K562 (cell line): ENCODE measurements around the gene TMEM132D. TPM values are rescaled to one million over a fixed set of nuclear protein-coding genes. Genes with fewer than 3 reads are reported as not detected.

Experiments
- ATAC-seq: fragments of 200-7000 bp; cut with Tn5 transposase; 3 replicates; pipeline ENCODE4 v1.9.1; 2020; ENCODE audit warnings: moderate library complexity
- BruUV-seq: library from RNA; stranded (reverse); fragments of 400-500 nt; replicated peaks from 2 replicates; lab custom pipeline; 2021; lab: Mats Ljungman, UMichigan
- CTCF ChIA-PET: fragments of 300-600 bp; formaldehyde crosslinking; extraction: SDS; loops from one replicate; lab custom pipeline; 2021; ENCODE audit warnings: low intra/inter-chr PET ratio; lab: Yijun Ruan, JAX
- POLR2A ChIA-PET: fragments of 300-600, 350-650 bp; sonication (Branson Sonifier 250); formaldehyde crosslinking; extraction: SDS; loops from one replicate; lab custom pipeline; 2021; ENCODE audit warnings: antibody characterized with exemption, inconsistent platforms; lab: Yijun Ruan, JAX
- DNase-seq, 4 experiments: peaks; one replicate each; pipeline versions ENCODE4 v3.0.0 to v3.0.0-alpha.2; 2011 to 2018; ENCODE audit warnings: low spot score in 3 of 4, mixed read lengths in 3 of 4; ENCODE audit errors: extremely low read depth in 1 of 4
- FAIRE-seq: peaks from 2 replicates; lab custom pipeline; 2011; peaks lifted over from hg19 to GRCh38; lab: Jason Lieb, UNC
- H2AFZ ChIP-seq: 2 replicates; pipeline ENCODE4 v1.6.0; 2011; ENCODE audit warnings: low read depth, low read length, control low read depth, inconsistent platforms
- H3K27ac ChIP-seq: fragments of 200-600 bp; 3 replicates; pipeline ENCODE4 v1.8.0; 2011; ENCODE audit warnings: low read depth, mild to moderate bottlenecking, control low read depth, inconsistent platforms, low read length, moderate library complexity, mixed read lengths; ENCODE audit errors: extremely low read depth
- H3K27me3 ChIP-seq, 2 experiments: fragments of 300-600 bp in 1 of 2; 2 replicates in 1 of 2; 3 replicates in 1 of 2; pipeline versions ENCODE4 v1.6.0 to v1.8.0; 2011; ENCODE audit warnings: inconsistent platforms in 2 of 2, low read length in 2 of 2, mild to moderate bottlenecking in 1 of 2, mixed read lengths in 1 of 2, moderate library complexity in 1 of 2; ENCODE audit not compliant: control insufficient read depth in 2 of 2, insufficient read depth in 2 of 2
- H3K36me3 ChIP-seq: fragments of 300-600 bp; 3 replicates; pipeline ENCODE4 v1.8.0; 2011; ENCODE audit warnings: mild to moderate bottlenecking, low read length, inconsistent platforms; ENCODE audit not compliant: control insufficient read depth, insufficient read depth
- H3K4me1 ChIP-seq, 2 experiments: fragments of 200-600 bp in 1 of 2; replicated peaks in 1 of 2; 2 replicates in 1 of 2; 3 replicates in 1 of 2; pipeline versions ENCODE4 v1.5.1 to v1.8.0; 2011; ENCODE audit warnings: inconsistent platforms in 2 of 2, low read length in 2 of 2, mild to moderate bottlenecking in 1 of 2, mixed read lengths in 1 of 2, moderate library complexity in 1 of 2; ENCODE audit not compliant: control insufficient read depth in 2 of 2, insufficient read depth in 2 of 2
- H3K4me2 ChIP-seq: 2 replicates; pipeline ENCODE4 v1.6.1; 2011; ENCODE audit warnings: low read length, control low read depth, inconsistent platforms, mixed read lengths; ENCODE audit not compliant: insufficient read depth
- H3K4me3 ChIP-seq: fragments of 200-600 bp; sonication (generic), shearing (Covaris generic); 2 replicates; pipeline ENCODE4 v1.5.1; 2016; ENCODE audit warnings: control low read depth, inconsistent platforms
- H3K79me2 ChIP-seq: fragments of 200-600 bp; 3 replicates; pipeline ENCODE4 v1.8.0; 2011; ENCODE audit warnings: low read length, inconsistent platforms; ENCODE audit not compliant: control insufficient read depth, insufficient read depth
- H3K9ac ChIP-seq, 2 experiments: 2 replicates each; pipeline versions ENCODE4 v1.6.0 to v1.6.1; 2011; ENCODE audit warnings: low read depth in 2 of 2, low read length in 2 of 2, control low read depth in 1 of 2, inconsistent platforms in 1 of 2, mild to moderate bottlenecking in 1 of 2, mixed read lengths in 1 of 2; ENCODE audit not compliant: insufficient read depth in 1 of 2
- H3K9me1 ChIP-seq: one replicate; pipeline ENCODE4 v1.6.0; 2011; ENCODE audit warnings: inconsistent platforms, mild to moderate bottlenecking, low read length, moderate library complexity; ENCODE audit not compliant: control insufficient read depth, insufficient read depth
- H3K9me3 ChIP-seq: replicated peaks from 2 replicates; pipeline ENCODE4 v1.5.1; 2011; ENCODE audit warnings: low read depth, low read length, inconsistent platforms; ENCODE audit not compliant: control insufficient read depth, insufficient read depth
- H4K20me1 ChIP-seq: replicated peaks from 2 replicates; pipeline ENCODE4 v1.6.1; 2011; ENCODE audit warnings: low read length, inconsistent platforms, mixed read lengths; ENCODE audit not compliant: control insufficient read depth, insufficient read depth
- CCAR2 ChIP-seq: fragments of 200-400 bp; formaldehyde crosslinking; IDR thresholded peaks from 2 replicates; pipeline ENCODE4 v1.6.1; 2017; ENCODE audit warnings: mild to moderate bottlenecking, low read depth, low read length
- HMG20A ChIP-seq: fragments of 450-650 bp; formaldehyde crosslinking; conservative IDR thresholded peaks from 2 replicates; pipeline ENCODE4 v1.4.0; 2020; ENCODE audit warnings: mild to moderate bottlenecking, mixed read lengths
- HMGN3 ChIP-seq: IDR thresholded peaks from 2 replicates; pipeline ENCODE4 v1.6.1; 2011; ENCODE audit warnings: borderline replicate concordance, low read depth, mild to moderate bottlenecking, mixed read lengths, low read length; ENCODE audit not compliant: insufficient read length; ENCODE audit errors: extremely low read depth
- KLF16 ChIP-seq: IDR thresholded peaks from 2 replicates; pipeline ENCODE4 v1.6.1; 2016; ENCODE audit warnings: antibody characterized with exemption
- LCOR ChIP-seq: sonication (generic); formaldehyde crosslinking; IDR thresholded peaks from 2 replicates; pipeline ENCODE4 v1.8.0; 2022; ENCODE audit warnings: mild to moderate bottlenecking, missing genetic modification reagents
- NBN ChIP-seq: fragments of 450-650 bp; IDR thresholded peaks from 2 replicates; pipeline ENCODE4 v1.6.1; 2016; ENCODE audit warnings: low read depth, mild to moderate bottlenecking
- NCOA4 ChIP-seq: fragments of 450-650 bp; IDR thresholded peaks from 2 replicates; pipeline ENCODE4 v1.6.1; 2018; ENCODE audit warnings: mild to moderate bottlenecking; ENCODE audit not compliant: partially characterized antibody
- NFXL1 ChIP-seq: fragments of 450-650 bp; formaldehyde crosslinking; IDR thresholded peaks from 2 replicates; pipeline ENCODE4 v1.4.0; 2021; ENCODE audit warnings: mild to moderate bottlenecking
- NUFIP1 ChIP-seq: fragments of 450-650 bp; IDR thresholded peaks from 2 replicates; pipeline ENCODE4 v1.6.1; 2018; ENCODE audit not compliant: partially characterized antibody
- POLR2AphosphoS5 ChIP-seq: IDR thresholded peaks from 2 replicates; pipeline ENCODE4 v1.6.1; 2011; ENCODE audit warnings: mild to moderate bottlenecking, low read depth, low read length, moderate library complexity; ENCODE audit not compliant: control insufficient read depth, insufficient read depth
- PYGO2 ChIP-seq: fragments of 450-650 bp; IDR thresholded peaks from 2 replicates; pipeline ENCODE4 v1.6.1; 2016; ENCODE audit warnings: mild to moderate bottlenecking, missing genetic modification characterization, moderate library complexity, missing compliant biosample characterization
- RAD51 ChIP-seq: fragments of 450-650 bp; IDR thresholded peaks from 2 replicates; pipeline ENCODE4 v1.7.1; 2016; ENCODE audit warnings: low read depth, mild to moderate bottlenecking, borderline replicate concordance
- RBM14 ChIP-seq: fragments of 200-400 bp; formaldehyde crosslinking; IDR thresholded peaks from 2 replicates; pipeline ENCODE4 v1.6.1; 2018; ENCODE audit warnings: low read depth, mild to moderate bottlenecking, low read length, moderate library complexity, borderline replicate concordance; ENCODE audit not compliant: insufficient read depth
- RBM34 ChIP-seq: fragments of 200-400 bp; formaldehyde crosslinking; IDR thresholded peaks from 2 replicates; pipeline ENCODE4 v1.6.1; 2018; ENCODE audit warnings: low read length, borderline replicate concordance; ENCODE audit not compliant: insufficient read depth
- ZKSCAN3 ChIP-seq: fragments of 250-450 bp; sonication (Bioruptor Pico); IDR thresholded peaks from 2 replicates; pipeline ENCODE4 v1.4.0; 2020
- ZNF165 ChIP-seq: fragments of 250-450 bp; sonication (Bioruptor Pico); IDR thresholded peaks from 2 replicates; pipeline ENCODE4 v1.4.0; 2020; ENCODE audit warnings: borderline replicate concordance
- ZNF316 ChIP-seq: fragments of 450-650 bp; IDR thresholded peaks from 2 replicates; pipeline ENCODE4 v1.6.1; 2016
- ZNF561 ChIP-seq: fragments of 450-650 bp; formaldehyde crosslinking; conservative IDR thresholded peaks from 2 replicates; pipeline ENCODE4 v1.4.0; 2020; ENCODE audit warnings: mild to moderate bottlenecking, moderate library complexity
- WGBS: fragments of 100-300 bp; shearing (Covaris generic); methylation state at CpG from one replicate; pipeline ENCODE4 v1.1.6; 2016; ENCODE audit warnings: low coverage, mixed read lengths; ENCODE audit not compliant: insufficient coverage; ENCODE audit errors: missing lambda C conversion rate; 5-methylcytosine and 5-hydroxymethylcytosine counted together
- in situ Hi-C: fragments of 300-500 bp; cut with MboI; formaldehyde crosslinking; loops from 4 replicates; pipeline ENCODE4 v1.15.0; 2018; ENCODE audit warnings: inconsistent platforms, mixed read lengths
- intact Hi-C: fragments of 100-400 bp; cut with micrococcal nuclease; formaldehyde crosslinking; loops from 2 replicates; pipeline ENCODE4 v1.14.2; 2022
- polyA plus RNA-seq, 8 experiments: library from polyadenylated mRNA; depleted of rRNA in 4 of 8; stranded (reverse) in 5 of 8; unstranded in 3 of 8; fragments of >200 nt; fragmentation: Nextera tagmentation in 2 of 8; fragmentation: Illumina TruSeq in 1 of 8; extraction: Ambion mirVana in 2 of 8; extraction: Trizol in 1 of 8; gene quantifications; 2 replicates each; pipeline versions ENCODE4 v1.2.1 to v1.2.3, GENCODE V29; 2011 to 2014; ENCODE audit warnings: inconsistent platforms in 1 of 8, missing spikeins in 1 of 8
- total RNA-seq, 7 experiments: library from RNA; depleted of rRNA in 6 of 7; stranded (reverse); fragments of >200 nt in 6 of 7; fragmentation: Illumina TruSeq in 2 of 7; extraction: Trizol in 2 of 7; gene quantifications; 2 replicates each; pipeline versions ENCODE4 v1.2.1 to v1.2.3, GENCODE V29; 2011 to 2021; ENCODE audit warnings: low replicate concordance in 1 of 7
- TF ChIP-seq, protein P1 (sequence below): fragments of 250-450 bp; sonication (Bioruptor Pico); IDR thresholded peaks from 2 replicates; pipeline ENCODE4 v1.5.1; 2021; ENCODE audit warnings: mild to moderate bottlenecking
- TF ChIP-seq, protein P2 (sequence below): fragments of 450-650 bp; IDR thresholded peaks from 2 replicates; pipeline ENCODE4 v1.6.1; 2016; ENCODE audit warnings: antibody characterized with exemption

Gene TMEM132D
- total and polyA plus RNA-seq, 9 of the 15 experiments (the other 6 are each of a cell fraction or from before 2014, with no cell fraction given), result not detected

DNA sequence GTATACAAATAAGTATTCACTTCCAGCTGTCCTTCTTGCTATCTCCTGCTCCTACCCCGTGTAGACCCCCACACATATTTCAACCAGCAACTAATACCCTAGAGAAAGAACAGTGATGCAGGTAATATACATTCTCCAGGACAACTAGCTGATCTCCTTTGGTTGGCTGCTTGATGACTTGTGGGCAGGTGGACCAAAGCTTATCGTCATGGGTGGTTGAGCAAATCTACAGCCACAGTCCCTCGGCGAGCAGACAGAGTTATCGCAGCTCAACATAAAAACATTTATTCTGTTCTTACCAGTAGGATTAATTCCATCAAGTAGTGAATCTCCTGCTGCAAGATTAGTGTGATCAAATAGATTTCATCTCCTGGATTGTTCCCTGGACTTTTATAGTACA is 314.3 kb downstream of the TMEM132D start:
- in situ Hi-C loops, result no loop called here

DNA sequence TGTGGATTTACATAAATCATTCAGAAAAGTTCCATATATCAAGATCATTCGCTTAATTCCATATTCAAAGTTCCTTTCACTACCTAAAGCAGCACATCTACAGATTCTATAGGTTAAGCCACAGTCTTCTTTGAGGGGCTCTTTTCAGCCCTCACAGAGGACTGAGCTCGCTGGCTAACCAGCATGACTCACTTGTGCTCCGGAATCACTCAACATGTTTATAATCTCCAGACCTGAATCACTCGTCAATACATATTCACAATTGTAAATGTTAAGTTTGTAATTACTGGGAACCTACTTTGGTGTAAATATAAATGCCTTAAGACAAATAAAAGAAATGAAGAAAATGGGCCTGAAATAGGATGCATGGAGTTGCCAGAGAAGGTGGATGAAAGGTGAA is 315.7 kb downstream of the TMEM132D start:
- no peak overlapping the region for H3K4me3 ChIP-seq
- no peaks in the 10 kb centered on the region for H3K4me1 ChIP-seq
- DNase-seq, result no peak
- ChIA-PET CTCF (no interaction called here), POLR2A (interaction anchor here (0.7 kb wide), 1 partner anchor 15 kb away, joined by 4 read pairs; no protein-coding TSS in a partner anchor)
- 1% methylated on average over 4 of the region's 4 CpGs for WGBS
- H3K4me2 ChIP-seq, result no peak overlapping the region
- H3K36me3 ChIP-seq, result no peaks in the 10 kb centered on the region
- intact Hi-C loops, result no loop called here
- H3K9ac ChIP-seq, result no peak overlapping the region
- no peaks in the 10 kb centered on the region for H3K79me2 ChIP-seq
- no peak for ATAC-seq
- in situ Hi-C loops, result no loop called here
- H4K20me1 ChIP-seq, result no peaks in the 10 kb centered on the region
- H2AFZ ChIP-seq, result no peak overlapping the region
- FAIRE-seq, result no peak
- H3K27ac ChIP-seq, result no peak overlapping the region
- BruUV-seq, result no TSS peak
- H3K9me1 ChIP-seq, result no peaks in the 10 kb centered on the region
- no peaks in the 10 kb centered on the region for H3K9me3 ChIP-seq
- H3K27me3 ChIP-seq, result no peaks in the 10 kb centered on the region; a peak in 1 of 5 replicates
- TF ChIP-seq RAD51 (no peak), ZNF165 (CRISPR knock-in tag) (no peak), CCAR2 (no peak), HMG20A (CRISPR knock-in tag) (no peak), POLR2AphosphoS5 (no peak), ZKSCAN3 (no peak), ZNF316 (no peak), ZNF561 (CRISPR knock-in tag) (no peak), NCOA4 (no peak), HMGN3 (no peak)
- TF ChIP-seq, protein P1, sequence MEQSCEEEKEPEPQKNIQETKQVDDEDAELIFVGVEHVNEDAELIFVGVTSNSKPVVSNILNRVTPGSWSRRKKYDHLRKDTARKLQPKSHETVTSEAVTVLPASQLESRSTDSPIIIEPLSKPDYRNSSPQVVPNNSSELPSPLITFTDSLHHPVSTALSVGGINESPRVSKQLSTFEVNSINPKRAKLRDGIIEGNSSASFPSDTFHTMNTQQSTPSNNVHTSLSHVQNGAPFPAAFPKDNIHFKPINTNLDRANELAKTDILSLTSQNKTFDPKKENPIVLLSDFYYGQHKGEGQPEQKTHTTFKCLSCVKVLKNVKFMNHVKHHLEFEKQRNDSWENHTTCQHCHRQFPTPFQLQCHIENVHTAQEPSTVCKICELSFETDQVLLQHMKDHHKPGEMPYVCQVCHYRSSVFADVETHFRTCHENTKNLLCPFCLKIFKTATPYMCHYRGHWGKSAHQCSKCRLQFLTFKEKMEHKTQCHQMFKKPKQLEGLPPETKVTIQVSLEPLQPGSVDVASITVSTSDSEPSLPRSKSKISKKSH (CRISPR knock-in tag), result no peak
- TF ChIP-seq, protein P2, sequence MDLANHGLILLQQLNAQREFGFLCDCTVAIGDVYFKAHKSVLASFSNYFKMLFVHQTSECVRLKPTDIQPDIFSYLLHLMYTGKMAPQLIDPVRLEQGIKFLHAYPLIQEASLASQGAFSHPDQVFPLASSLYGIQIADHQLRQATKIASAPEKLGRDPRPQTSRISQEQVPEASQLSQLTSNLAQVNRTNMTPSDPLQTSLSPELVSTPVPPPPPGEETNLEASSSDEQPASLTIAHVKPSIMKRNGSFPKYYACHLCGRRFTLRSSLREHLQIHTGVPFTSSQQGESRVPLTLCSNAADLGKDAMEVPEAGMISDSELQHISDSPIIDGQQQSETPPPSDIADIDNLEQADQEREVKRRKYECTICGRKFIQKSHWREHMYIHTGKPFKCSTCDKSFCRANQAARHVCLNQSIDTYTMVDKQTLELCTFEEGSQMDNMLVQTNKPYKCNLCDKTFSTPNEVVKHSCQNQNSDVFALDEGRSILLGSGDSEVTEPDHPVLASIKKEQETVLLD, result no peak

More for the DNA sequence above, 314.3 kb downstream of the TMEM132D start:
- H2AFZ ChIP-seq, result no peak overlapping the region
- FAIRE-seq (no peak), DNase-seq (no peak), ATAC-seq (no peak)
- ChIA-PET CTCF (no interaction called here), POLR2A (no interaction called here)
- no peak overlapping the region for H3K4me2 ChIP-seq
- BruUV-seq, result no TSS peak
- no peak overlapping the region for H3K9ac ChIP-seq
- no peak overlapping the region for H3K4me3 ChIP-seq
- WGBS, result 2% methylated on average over 5 of the region's 5 CpGs
- TF ChIP-seq NFXL1 (CRISPR knock-in tag), result no peak
- TF ChIP-seq RBM34, result no peak
- TF ChIP-seq KLF16, result no peak
- TF ChIP-seq LCOR (CRISPR knock-in tag), result no peak
- no peak for TF ChIP-seq NUFIP1
- no peak for TF ChIP-seq PYGO2 (tag)
- TF ChIP-seq NBN, result no peak
- TF ChIP-seq RBM14, result no peak
- no peaks in the 10 kb centered on the region for H3K36me3 ChIP-seq
- no peaks in the 10 kb centered on the region for H4K20me1 ChIP-seq
- no peaks in the 10 kb centered on the region for H3K4me1 ChIP-seq
- H3K79me2 ChIP-seq, result no peaks in the 10 kb centered on the region
- intact Hi-C loops, result no loop called here
- H3K27ac ChIP-seq, result no peak overlapping the region
- no peaks in the 10 kb centered on the region for H3K9me1 ChIP-seq
- no peaks in the 10 kb centered on the region for H3K9me3 ChIP-seq
- H3K27me3 ChIP-seq, result no peaks in the 10 kb centered on the region; a peak in 2 of 5 replicates
